KMS-11 (cell line): ENCODE results near the gene SRPRB.

ENCODE experiments used
- H2AFZ ChIP-seq: fragments of 200-600 bp; sonication (generic); 2 replicates; pipeline ENCODE4 v1.6.1; 2016; ENCODE audit warnings: antibody characterized with exemption, mixed run types, low read depth
- H3K27ac ChIP-seq: fragments of 200-600 bp; sonication (generic); 2 replicates; pipeline ENCODE4 v1.6.1; 2016; ENCODE audit warnings: mild to moderate bottlenecking, mixed run types
- H3K27me3 ChIP-seq: fragments of 200-600 bp; sonication (generic); 2 replicates; pipeline ENCODE4 v1.6.1; 2017; ENCODE audit warnings: mild to moderate bottlenecking, low read depth, mixed run types, moderate library complexity; ENCODE audit not compliant: insufficient read depth
- H3K36me3 ChIP-seq: fragments of 200-600 bp; sonication (generic); 2 replicates; pipeline ENCODE4 v1.6.1; 2017; ENCODE audit warnings: mild to moderate bottlenecking, mixed run types; ENCODE audit not compliant: insufficient read depth
- H3K4me1 ChIP-seq: fragments of 200-600 bp; sonication (generic); 2 replicates; pipeline ENCODE4 v1.6.1; 2016; ENCODE audit warnings: mild to moderate bottlenecking, low read depth, mixed run types; ENCODE audit not compliant: poor library complexity, severe bottlenecking
- H3K4me2 ChIP-seq: fragments of 200-600 bp; sonication (generic); 2 replicates; pipeline ENCODE4 v1.7.0; 2016; ENCODE audit warnings: mild to moderate bottlenecking, mixed run types
- H3K4me3 ChIP-seq: fragments of 200-600 bp; sonication (generic); IDR thresholded peaks from 2 replicates; pipeline ENCODE4 v1.6.1; 2017; ENCODE audit warnings: low read depth, low read length, mixed read lengths; ENCODE audit not compliant: insufficient read depth
- H3K79me2 ChIP-seq: fragments of 200-600 bp; sonication (generic); 2 replicates; pipeline ENCODE4 v1.6.1; 2016; ENCODE audit warnings: low read depth, mixed run types; ENCODE audit not compliant: insufficient read depth
- H3K9ac ChIP-seq: fragments of 200-600 bp; sonication (generic); 2 replicates; pipeline ENCODE4 v1.6.1; 2016; ENCODE audit warnings: mild to moderate bottlenecking, mixed run types
- H4K20me1 ChIP-seq: fragments of 200-600 bp; sonication (generic); 2 replicates; pipeline ENCODE4 v1.6.1; 2016; ENCODE audit warnings: mild to moderate bottlenecking, mixed run types; ENCODE audit not compliant: insufficient read depth
- TF ChIP-seq, protein P1 (sequence below): fragments of 200-600 bp; sonication (generic); conservative IDR thresholded peaks from 2 replicates; pipeline ENCODE4 v1.6.1; 2017; ENCODE audit warnings: low read depth, mild to moderate bottlenecking, antibody characterized with exemption, low read length, moderate library complexity, mixed read lengths

Gene SRPRB

GRCh38 chr3:133854264-133855001 is 48.8 kb downstream of the SRPRB start:
- TF ChIP-seq, protein P1, sequence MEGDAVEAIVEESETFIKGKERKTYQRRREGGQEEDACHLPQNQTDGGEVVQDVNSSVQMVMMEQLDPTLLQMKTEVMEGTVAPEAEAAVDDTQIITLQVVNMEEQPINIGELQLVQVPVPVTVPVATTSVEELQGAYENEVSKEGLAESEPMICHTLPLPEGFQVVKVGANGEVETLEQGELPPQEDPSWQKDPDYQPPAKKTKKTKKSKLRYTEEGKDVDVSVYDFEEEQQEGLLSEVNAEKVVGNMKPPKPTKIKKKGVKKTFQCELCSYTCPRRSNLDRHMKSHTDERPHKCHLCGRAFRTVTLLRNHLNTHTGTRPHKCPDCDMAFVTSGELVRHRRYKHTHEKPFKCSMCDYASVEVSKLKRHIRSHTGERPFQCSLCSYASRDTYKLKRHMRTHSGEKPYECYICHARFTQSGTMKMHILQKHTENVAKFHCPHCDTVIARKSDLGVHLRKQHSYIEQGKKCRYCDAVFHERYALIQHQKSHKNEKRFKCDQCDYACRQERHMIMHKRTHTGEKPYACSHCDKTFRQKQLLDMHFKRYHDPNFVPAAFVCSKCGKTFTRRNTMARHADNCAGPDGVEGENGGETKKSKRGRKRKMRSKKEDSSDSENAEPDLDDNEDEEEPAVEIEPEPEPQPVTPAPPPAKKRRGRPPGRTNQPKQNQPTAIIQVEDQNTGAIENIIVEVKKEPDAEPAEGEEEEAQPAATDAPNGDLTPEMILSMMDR, result no peak
- no peaks in the 10 kb centered on the region for H3K36me3 ChIP-seq
- H2AFZ ChIP-seq, result no peak overlapping the region

DNA sequence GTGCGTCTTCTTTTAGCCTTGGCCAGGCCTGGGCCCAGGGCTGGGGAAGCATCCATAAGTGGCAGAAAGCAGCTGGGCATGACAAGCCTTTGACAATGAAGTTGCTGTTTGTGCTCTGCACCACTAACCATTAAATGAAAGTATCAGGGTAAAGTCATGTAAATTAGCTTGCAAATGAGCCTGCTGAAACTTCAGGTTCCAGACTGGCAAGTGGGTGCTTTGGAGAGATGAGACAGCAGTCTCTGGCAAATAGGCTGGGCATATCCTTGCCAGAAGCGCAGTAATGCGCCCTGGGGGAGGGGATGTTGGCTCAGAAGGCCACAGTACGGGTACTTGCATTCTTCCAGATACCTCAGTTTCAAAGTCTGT is 49.4 kb downstream of the SRPRB start:
- Histone ChIP-seq H3K27ac (no peak overlapping the region), H3K4me2 (no peak overlapping the region), H2AFZ (no peak overlapping the region), H3K36me3 (no peaks in the 10 kb centered on the region), H3K27me3 (no peaks in the 10 kb centered on the region), H4K20me1 (no peaks in the 10 kb centered on the region), H3K9ac (no peak overlapping the region), H3K4me1 (no peaks in the 10 kb centered on the region), H3K79me2 (no peaks in the 10 kb centered on the region), H3K4me3 (no peak overlapping the region)
- TF ChIP-seq, protein P1, result no peak

More at GRCh38 chr3:133854264-133855001, 48.8 kb downstream of the SRPRB start:
- H3K4me1 ChIP-seq, result no peaks in the 10 kb centered on the region
- no peaks in the 10 kb centered on the region for H3K27me3 ChIP-seq
- H4K20me1 ChIP-seq, result no peaks in the 10 kb centered on the region
- no peak overlapping the region for H3K27ac ChIP-seq
- H3K4me2 ChIP-seq, result no peak overlapping the region
- no peaks in the 10 kb centered on the region for H3K79me2 ChIP-seq
- H3K9ac ChIP-seq, result no peak overlapping the region
- no peak overlapping the region for H3K4me3 ChIP-seq

DNA sequence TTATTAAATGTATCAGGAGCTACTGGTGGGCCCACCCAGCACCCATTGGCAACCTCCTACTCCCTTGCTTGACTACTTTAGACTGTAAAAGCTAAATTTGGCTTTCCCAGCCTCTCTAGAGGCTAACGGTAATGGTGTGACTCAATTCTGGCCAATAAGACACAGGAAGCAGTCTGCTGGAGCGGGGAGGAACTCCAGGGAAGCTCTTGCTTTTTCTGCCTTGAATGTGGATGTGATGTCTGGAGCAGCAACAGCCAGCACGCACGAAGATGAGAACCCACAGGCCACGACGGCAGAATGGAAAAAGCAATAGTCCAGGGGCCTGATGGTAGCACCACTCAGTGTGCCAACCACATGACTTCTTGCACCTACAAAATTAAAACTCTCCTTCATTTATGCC is 50.2 kb downstream of the SRPRB start:
- H3K36me3 ChIP-seq, result no peaks in the 10 kb centered on the region
- no peak overlapping the region for H3K27ac ChIP-seq
- no peaks in the 10 kb centered on the region for H3K4me1 ChIP-seq
- no peaks in the 10 kb centered on the region for H4K20me1 ChIP-seq
- H3K27me3 ChIP-seq, result no peaks in the 10 kb centered on the region
- no peak overlapping the region for H3K9ac ChIP-seq
- H3K4me2 ChIP-seq, result no peak overlapping the region
- H3K4me3 ChIP-seq, result no peak overlapping the region
- H2AFZ ChIP-seq, result no peak overlapping the region
- TF ChIP-seq, protein P1, result no peak
- no peaks in the 10 kb centered on the region for H3K79me2 ChIP-seq

DNA sequence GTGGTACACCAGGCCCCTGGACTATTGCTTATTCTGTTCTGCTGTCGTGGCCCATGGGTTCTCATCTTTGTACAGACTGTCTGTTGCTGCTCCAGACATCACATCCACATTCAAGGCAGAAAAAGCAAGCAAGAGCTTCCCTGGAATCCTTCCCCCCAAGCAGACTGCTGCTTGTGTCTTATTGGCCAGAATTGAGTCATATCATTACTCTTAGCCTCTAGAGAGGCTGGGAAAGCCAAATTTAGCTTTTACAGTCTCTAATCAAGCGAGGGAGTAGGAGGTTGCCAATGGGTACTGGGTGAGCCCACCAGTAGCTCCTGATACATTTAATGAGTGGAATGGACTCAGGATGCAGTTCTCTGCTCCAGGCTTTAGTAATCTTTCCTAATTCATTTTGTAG is 50.7 kb downstream of the SRPRB start:
- Histone ChIP-seq H3K4me3 (no peak overlapping the region), H3K4me1 (no peaks in the 10 kb centered on the region), H4K20me1 (no peaks in the 10 kb centered on the region), H2AFZ (no peak overlapping the region), H3K4me2 (no peak overlapping the region), H3K79me2 (no peaks in the 10 kb centered on the region), H3K9ac (no peak overlapping the region), H3K27me3 (no peaks in the 10 kb centered on the region), H3K36me3 (no peaks in the 10 kb centered on the region), H3K27ac (no peak overlapping the region)
- TF ChIP-seq, protein P1, result no peak
